KOPT-K1 (cell line): Measurements from ENCODE around the gene LRRFIP1.
"Not testable (repeated sequence)": the region's sequence is repeated elsewhere in the genome, so short reads cannot be mapped to it uniquely, and the experiment has no call there.

Source experiments
- H3K27ac ChIP-seq: fragments of 200-600 bp; sonication (generic); 2 replicates; pipeline ENCODE4 v1.5.1; 2016; ENCODE audit warnings: antibody characterized with exemption, mild to moderate bottlenecking, low read depth, low read length; ENCODE audit not compliant: poor library complexity, severe bottlenecking
- H3K36me3 ChIP-seq: fragments of 200-600 bp; sonication (generic); 2 replicates; pipeline ENCODE4 v1.5.1; 2017; ENCODE audit warnings: antibody characterized with exemption, mild to moderate bottlenecking, low read length, moderate library complexity; ENCODE audit not compliant: insufficient read depth
- H3K9me3 ChIP-seq: fragments of 200-600 bp; sonication (generic); 2 replicates; pipeline ENCODE4 v1.5.1; 2017; ENCODE audit warnings: antibody characterized with exemption, low read length, mild to moderate bottlenecking; ENCODE audit not compliant: insufficient read depth, poor library complexity, severe bottlenecking

Gene LRRFIP1

GRCh38 chr2:237593596-237594320, 33.6 kb upstream of the LRRFIP1 start:
- no peak overlapping the region for H3K27ac ChIP-seq
- no peaks in the 10 kb centered on the region for H3K36me3 ChIP-seq
- H3K9me3 ChIP-seq = no peaks in the 10 kb centered on the region

DNA sequence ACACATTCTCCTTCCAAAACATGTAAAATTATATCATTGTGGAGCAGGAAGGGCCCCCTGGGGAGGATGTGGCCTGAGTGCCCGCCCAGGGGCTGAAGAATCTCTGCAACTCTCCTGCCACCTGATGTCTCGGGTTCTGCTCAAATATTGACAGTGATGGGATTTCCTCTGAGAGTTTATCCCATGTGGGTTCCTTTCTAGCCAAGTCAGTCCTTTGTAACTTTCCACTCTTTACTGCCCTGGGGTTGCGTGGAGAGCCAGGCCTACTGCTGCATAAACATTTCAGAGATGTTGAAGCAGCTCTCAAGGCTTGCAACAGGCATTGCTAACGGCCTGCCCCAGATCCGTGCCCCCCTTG, 32.9 kb upstream of the LRRFIP1 start:
- Histone ChIP-seq H3K9me3 (no peaks in the 10 kb centered on the region), H3K36me3 (no peaks in the 10 kb centered on the region), H3K27ac (no peak overlapping the region)

DNA sequence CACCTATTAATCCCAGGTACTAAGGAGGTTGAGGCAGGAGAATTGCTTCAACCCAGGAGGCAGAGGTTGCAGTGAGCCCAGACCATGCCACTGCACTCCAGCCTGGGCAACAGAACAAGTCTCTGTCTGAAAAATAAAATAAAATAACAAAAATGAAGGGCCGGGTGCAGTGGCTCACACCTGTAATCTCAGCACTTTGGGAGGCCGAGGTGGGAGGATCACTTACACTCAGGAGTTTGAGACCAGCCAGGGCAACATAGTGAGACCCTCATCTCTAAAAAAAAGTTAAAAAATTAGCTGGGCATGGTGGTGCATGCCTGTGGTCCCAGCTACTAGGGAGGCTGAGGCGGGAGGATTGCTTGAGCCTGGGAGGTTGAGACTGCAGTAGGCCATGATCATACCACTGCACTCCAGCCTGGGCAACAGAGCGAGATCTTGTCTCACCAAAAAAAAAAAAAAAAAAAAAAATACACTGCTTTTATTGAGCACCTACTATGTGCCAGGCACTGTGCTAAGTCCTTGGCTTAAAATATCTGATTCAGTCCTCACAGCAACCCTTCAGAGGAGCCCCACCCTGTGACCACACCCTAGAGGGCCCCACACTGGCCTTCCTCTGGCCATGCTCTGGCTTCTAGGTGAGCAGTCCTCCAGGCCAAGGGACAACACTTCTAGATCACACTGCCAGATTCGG, 31.4 kb upstream of the LRRFIP1 start:
- not testable (repeated sequence) for H3K27ac ChIP-seq, H3K36me3 ChIP-seq, H3K9me3 ChIP-seq

GRCh38 chr2:237596520-237597195, 30.7 kb upstream of the LRRFIP1 start:
- H3K9me3 ChIP-seq = no peaks in the 10 kb centered on the region
- H3K36me3 ChIP-seq = no peaks in the 10 kb centered on the region
- no peak overlapping the region for H3K27ac ChIP-seq

- H3K27ac ChIP-seq = no peak overlapping the region
These were observed 29.9 kb upstream of the LRRFIP1 start for GRCh38 chr2:237597196-237598145.

GRCh38 chr2:237598468-237599208, 28.7 kb upstream of the LRRFIP1 start:
- no peaks in the 10 kb centered on the region for H3K36me3 ChIP-seq
- no peak overlapping the region for H3K27ac ChIP-seq
- H3K9me3 ChIP-seq = no peaks in the 10 kb centered on the region

More at GRCh38 chr2:237597196-237598145, 29.9 kb upstream of the LRRFIP1 start:
- no peaks in the 10 kb centered on the region for H3K9me3 ChIP-seq
- no peaks in the 10 kb centered on the region for H3K36me3 ChIP-seq

DNA sequence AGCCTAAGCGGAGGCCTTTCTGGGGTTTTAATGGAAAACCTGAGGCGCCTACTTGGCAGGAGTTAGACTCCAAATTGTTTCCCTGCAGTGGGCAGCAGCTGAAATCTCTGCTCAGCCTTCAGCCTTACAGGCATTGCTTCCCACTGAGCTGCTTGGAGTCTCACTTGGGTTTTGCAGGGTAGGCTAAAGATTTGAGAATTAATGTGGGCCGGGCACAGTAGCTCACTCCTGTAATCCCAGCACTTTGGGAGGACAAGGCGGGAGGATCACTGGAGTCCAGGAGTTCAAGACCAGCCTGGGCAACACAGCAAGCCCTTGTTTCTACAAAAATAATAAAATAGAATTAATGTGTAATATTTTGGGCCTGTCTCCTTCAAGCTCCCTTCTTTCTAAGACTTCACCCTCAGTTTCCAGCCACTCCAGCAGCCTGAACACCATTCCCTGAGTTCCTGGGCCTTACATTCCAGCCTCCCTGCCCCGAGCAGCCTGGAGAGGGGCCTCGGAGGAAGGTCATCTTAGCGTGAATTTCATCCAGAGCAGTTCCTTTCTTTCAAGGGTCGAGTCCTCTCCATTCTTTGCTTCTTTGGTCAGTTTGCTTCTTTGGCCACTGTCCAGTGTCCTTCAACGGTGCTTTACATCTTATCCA, 27.8 kb upstream of the LRRFIP1 start:
- Histone ChIP-seq H3K9me3 (no peaks in the 10 kb centered on the region), H3K27ac (no peak overlapping the region), H3K36me3 (no peaks in the 10 kb centered on the region)

DNA sequence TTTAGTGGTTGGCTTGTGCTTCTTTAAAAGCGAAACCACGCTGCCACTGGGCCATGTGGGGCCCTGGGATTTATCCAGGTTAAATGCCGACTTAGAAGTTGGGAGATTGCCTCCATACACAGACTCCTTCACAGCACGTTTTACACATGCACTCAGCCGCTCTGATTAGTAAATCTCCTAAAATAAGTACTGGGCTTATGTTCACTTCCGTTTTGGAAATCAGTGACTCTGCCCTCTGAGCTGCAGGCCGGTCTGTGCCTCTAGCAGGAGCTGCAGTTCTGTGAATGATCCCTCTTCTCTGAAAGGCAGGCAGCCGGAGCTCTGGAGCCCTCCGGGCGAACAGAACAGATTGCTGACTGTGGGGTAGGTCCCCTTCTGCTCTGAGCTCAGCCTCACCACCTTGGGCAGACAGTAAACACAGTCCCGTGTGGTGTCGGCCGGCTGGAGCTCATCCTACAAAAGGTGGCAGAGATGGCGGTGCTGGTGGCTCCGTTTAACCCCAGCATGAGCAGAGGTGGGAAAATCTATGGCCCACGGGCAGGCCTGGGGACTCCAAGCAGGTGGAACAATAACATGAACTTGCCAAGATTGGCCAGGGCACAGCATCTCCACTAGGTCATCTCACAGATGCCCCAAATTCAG, 27.1 kb upstream of the LRRFIP1 start:
- Histone ChIP-seq H3K36me3 (no peaks in the 10 kb centered on the region), H3K27ac (no peak overlapping the region), H3K9me3 (no peaks in the 10 kb centered on the region)

DNA sequence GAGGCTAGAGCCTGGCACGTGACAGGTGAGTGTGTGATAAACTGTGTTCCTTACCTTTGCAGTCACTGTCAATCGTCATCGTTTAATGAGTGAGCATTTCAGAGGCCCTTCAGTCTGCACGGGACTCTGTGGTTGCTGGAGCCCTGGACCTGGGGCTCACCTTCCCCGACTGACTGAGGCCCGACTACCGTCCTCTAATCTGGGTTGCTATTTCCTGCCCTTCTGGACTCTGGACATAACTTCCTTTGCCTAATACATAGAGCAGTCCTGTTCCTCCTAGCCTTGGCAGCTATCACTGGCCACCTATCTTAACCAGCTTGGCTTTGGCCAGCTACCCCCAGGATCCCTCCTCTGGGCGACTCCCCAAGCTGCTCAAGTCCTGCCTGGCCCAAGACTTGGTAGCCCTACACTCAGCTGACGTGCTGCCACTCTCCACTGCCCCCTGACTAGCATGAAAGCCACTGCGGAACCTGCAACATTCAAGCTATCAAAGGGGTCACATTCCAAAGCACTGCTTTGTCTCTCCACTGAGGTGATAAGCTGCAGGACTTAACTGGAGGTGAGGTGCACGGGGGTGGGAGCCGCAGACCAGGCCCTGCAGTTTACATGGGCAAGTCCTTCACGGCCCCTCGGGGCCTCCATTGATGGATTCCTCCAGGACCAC, 25.8 kb upstream of the LRRFIP1 start:
- Histone ChIP-seq H3K9me3 (no peaks in the 10 kb centered on the region), H3K36me3 (no peaks in the 10 kb centered on the region), H3K27ac (no peak overlapping the region)

DNA sequence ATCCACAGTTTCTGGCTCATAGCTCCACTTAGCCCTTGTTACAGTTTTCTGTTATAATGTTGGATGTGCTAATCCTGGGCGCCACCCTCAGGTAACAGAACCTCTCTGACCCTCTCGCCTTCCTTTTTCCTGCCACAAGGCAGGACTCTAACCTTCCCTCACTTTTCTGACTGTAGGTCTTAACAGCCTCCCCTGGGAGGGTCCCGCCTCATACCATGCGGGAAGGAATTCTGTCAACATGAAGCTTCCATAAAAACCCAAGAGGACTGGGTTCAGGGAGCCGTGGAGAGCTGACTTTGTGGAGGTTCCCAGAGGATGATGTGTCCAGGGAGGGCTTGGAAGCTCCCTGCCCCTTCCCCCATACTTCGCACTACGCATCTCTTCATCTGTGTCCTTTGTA, 25.0 kb upstream of the LRRFIP1 start:
- no peak overlapping the region for H3K27ac ChIP-seq

GRCh38 chr2:237603049-237603717, 24.2 kb upstream of the LRRFIP1 start:
- Histone ChIP-seq H3K27ac (no peak overlapping the region), H3K9me3 (no peaks in the 10 kb centered on the region), H3K36me3 (no peaks in the 10 kb centered on the region)

More for the DNA sequence above, 25.0 kb upstream of the LRRFIP1 start:
- H3K36me3 ChIP-seq = no peaks in the 10 kb centered on the region
- H3K9me3 ChIP-seq = no peaks in the 10 kb centered on the region

DNA sequence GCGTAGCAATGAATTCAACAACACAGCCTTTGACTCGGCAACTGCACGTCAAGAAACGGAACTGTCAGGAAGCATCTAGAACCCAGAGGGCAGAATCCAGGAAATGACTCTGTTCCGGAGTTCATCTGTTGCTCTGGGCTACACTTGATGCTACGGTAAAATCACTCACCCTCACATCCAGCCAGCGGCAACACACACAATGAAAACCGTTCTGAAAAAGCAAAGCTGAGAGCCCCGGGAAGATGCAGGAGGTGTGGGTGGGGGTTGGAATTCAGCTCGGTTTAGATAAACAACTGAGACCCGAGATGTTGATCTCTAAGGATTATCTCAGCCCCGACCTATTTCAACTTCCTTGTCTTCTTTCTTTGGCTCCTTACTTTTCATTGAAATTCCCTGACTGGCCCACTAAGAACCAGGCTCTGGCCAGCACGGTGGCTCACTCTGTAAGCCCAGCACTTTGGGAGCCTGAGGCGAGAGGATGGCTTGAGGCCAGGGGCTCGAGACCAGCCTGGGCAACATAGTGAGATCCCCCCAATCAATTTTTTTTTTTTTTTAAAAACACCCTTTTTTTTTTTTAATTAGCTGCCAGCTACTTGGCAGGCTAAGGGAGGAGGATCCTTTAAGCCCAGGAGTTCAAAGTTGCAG, 23.5 kb upstream of the LRRFIP1 start:
- Histone ChIP-seq H3K27ac (no peak overlapping the region), H3K36me3 (no peaks in the 10 kb centered on the region), H3K9me3 (no peaks in the 10 kb centered on the region)
